HEK293 (cell line): ENCODE results near the gene PTH2.

Experiments
- MEIS1 ChIP-seq: sonication (generic); formaldehyde crosslinking; IDR thresholded peaks from 2 replicates; pipeline ENCODE4 v1.8.1; 2022; ENCODE audit warnings: missing genetic modification reagents, mild to moderate bottlenecking, borderline replicate concordance
- SP2 ChIP-seq: fragments of 450-650 bp; formaldehyde crosslinking; IDR thresholded peaks from 2 replicates; pipeline ENCODE4 v1.5.1; 2016; ENCODE audit warnings: missing biosample characterization, missing genetic modification characterization
- ZBTB8A ChIP-seq: fragments of 450-650 bp; formaldehyde crosslinking; IDR thresholded peaks from 2 replicates; pipeline ENCODE4 v1.5.1; 2016; ENCODE audit warnings: missing biosample characterization, missing genetic modification characterization
- ZNF211 ChIP-seq: fragments of 450-650 bp; formaldehyde crosslinking; IDR thresholded peaks from 2 replicates; pipeline ENCODE4 v1.5.1; 2016; ENCODE audit warnings: low read depth, missing biosample characterization, missing genetic modification characterization
- ZNF274 ChIP-seq, 2 experiments: fragments of 200-500 bp in 1 of 2; fragments of 450-650 bp in 1 of 2; sonication (Bioruptor generic) in 1 of 2; formaldehyde crosslinking in 1 of 2; IDR thresholded peaks; 2 replicates each; pipeline versions ENCODE4 v1.5.1 to v1.6.1; 2014 to 2016; ENCODE audit warnings: borderline replicate concordance in 1 of 2, inconsistent platforms in 1 of 2, low read length in 1 of 2, missing biosample characterization in 1 of 2, missing genetic modification characterization in 1 of 2
- ZNF292 ChIP-seq: fragments of 450-650 bp; formaldehyde crosslinking; IDR thresholded peaks from 2 replicates; pipeline ENCODE4 v1.5.1; 2016; ENCODE audit warnings: low read depth, missing biosample characterization, missing genetic modification characterization, borderline replicate concordance
- ZNF350 ChIP-seq: fragments of 450-650 bp; formaldehyde crosslinking; IDR thresholded peaks from 2 replicates; pipeline ENCODE4 v1.5.0; 2017; ENCODE audit warnings: missing biosample characterization, mild to moderate bottlenecking, missing genetic modification characterization
- TF ChIP-seq, protein P1 (sequence below): fragments of 450-650 bp; formaldehyde crosslinking; IDR thresholded peaks from 2 replicates; pipeline ENCODE4 v1.5.1; 2016; ENCODE audit warnings: missing biosample characterization, missing genetic modification characterization
- TF ChIP-seq, protein P2 (sequence below): fragments of 450-650 bp; formaldehyde crosslinking; IDR thresholded peaks from 2 replicates; pipeline ENCODE4 v1.5.1; 2016; ENCODE audit warnings: missing biosample characterization, missing genetic modification characterization
- TF ChIP-seq, protein P3 (sequence below): sonication (generic); formaldehyde crosslinking; IDR thresholded peaks from 2 replicates; pipeline ENCODE4 v1.8.1; 2022; ENCODE audit warnings: mild to moderate bottlenecking, moderate library complexity, missing genetic modification reagents
- TF ChIP-seq, protein P4 (sequence below): fragments of 450-650 bp; formaldehyde crosslinking; IDR thresholded peaks from 2 replicates; pipeline ENCODE4 v1.5.1; 2016; ENCODE audit warnings: missing biosample characterization, missing genetic modification characterization

DNA sequence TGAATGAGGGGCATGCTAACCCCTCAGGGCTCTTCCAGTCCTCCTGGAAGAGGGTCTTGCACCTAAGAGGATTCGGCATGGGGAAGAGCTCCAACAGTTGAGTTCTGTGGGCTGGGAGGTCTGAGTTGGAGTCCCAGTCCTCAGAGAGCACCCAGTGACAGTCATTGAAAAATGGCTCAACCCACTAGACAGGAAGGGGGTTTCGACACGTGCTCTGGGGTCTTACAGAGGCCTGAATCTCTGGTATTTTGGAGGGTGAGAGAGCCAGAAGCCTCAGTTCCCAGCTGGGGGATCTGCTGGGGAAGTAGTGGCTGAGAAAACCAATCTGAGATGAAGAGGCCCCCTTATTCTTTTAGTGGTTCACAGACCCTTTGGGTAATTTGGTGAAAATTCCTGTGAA is 9.0 kb downstream of the PTH2 start:
- TF ChIP-seq ZNF211 (no peak), ZNF292 (tag by site-specific recombination) (no peak), ZBTB8A (tag by site-specific recombination) (no peak), MEIS1 (CRISPR knock-in tag) (no peak), SP2 (no peak), ZNF274 (IDR thresholded peaks at IDR 0.05; ENCODE audit: low read length) (no peak), ZNF274 (tag by site-specific recombination; IDR thresholded peaks at IDR 0.05; ENCODE audit: borderline replicate concordance) (no peak), ZNF350 (no peak)
- TF ChIP-seq, protein P1, sequence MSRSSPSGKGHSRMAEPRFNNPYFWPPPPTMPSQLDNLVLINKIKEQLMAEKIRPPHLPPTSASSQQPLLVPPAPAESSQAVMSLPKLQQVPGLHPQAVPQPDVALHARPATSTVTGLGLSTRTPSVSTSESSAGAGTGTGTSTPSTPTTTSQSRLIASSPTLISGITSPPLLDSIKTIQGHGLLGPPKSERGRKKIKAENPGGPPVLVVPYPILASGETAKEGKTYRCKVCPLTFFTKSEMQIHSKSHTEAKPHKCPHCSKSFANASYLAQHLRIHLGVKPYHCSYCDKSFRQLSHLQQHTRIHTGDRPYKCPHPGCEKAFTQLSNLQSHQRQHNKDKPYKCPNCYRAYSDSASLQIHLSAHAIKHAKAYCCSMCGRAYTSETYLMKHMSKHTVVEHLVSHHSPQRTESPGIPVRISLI (tag by site-specific recombination): no peak
- TF ChIP-seq, protein P2, sequence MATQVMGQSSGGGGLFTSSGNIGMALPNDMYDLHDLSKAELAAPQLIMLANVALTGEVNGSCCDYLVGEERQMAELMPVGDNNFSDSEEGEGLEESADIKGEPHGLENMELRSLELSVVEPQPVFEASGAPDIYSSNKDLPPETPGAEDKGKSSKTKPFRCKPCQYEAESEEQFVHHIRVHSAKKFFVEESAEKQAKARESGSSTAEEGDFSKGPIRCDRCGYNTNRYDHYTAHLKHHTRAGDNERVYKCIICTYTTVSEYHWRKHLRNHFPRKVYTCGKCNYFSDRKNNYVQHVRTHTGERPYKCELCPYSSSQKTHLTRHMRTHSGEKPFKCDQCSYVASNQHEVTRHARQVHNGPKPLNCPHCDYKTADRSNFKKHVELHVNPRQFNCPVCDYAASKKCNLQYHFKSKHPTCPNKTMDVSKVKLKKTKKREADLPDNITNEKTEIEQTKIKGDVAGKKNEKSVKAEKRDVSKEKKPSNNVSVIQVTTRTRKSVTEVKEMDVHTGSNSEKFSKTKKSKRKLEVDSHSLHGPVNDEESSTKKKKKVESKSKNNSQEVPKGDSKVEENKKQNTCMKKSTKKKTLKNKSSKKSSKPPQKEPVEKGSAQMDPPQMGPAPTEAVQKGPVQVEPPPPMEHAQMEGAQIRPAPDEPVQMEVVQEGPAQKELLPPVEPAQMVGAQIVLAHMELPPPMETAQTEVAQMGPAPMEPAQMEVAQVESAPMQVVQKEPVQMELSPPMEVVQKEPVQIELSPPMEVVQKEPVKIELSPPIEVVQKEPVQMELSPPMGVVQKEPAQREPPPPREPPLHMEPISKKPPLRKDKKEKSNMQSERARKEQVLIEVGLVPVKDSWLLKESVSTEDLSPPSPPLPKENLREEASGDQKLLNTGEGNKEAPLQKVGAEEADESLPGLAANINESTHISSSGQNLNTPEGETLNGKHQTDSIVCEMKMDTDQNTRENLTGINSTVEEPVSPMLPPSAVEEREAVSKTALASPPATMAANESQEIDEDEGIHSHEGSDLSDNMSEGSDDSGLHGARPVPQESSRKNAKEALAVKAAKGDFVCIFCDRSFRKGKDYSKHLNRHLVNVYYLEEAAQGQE (tag by site-specific recombination): no peak
- TF ChIP-seq, protein P3, sequence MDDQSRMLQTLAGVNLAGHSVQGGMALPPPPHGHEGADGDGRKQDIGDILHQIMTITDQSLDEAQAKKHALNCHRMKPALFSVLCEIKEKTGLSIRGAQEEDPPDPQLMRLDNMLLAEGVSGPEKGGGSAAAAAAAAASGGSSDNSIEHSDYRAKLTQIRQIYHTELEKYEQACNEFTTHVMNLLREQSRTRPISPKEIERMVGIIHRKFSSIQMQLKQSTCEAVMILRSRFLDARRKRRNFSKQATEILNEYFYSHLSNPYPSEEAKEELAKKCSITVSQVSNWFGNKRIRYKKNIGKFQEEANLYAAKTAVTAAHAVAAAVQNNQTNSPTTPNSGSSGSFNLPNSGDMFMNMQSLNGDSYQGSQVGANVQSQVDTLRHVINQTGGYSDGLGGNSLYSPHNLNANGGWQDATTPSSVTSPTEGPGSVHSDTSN (CRISPR knock-in tag): no peak
- TF ChIP-seq, protein P4, sequence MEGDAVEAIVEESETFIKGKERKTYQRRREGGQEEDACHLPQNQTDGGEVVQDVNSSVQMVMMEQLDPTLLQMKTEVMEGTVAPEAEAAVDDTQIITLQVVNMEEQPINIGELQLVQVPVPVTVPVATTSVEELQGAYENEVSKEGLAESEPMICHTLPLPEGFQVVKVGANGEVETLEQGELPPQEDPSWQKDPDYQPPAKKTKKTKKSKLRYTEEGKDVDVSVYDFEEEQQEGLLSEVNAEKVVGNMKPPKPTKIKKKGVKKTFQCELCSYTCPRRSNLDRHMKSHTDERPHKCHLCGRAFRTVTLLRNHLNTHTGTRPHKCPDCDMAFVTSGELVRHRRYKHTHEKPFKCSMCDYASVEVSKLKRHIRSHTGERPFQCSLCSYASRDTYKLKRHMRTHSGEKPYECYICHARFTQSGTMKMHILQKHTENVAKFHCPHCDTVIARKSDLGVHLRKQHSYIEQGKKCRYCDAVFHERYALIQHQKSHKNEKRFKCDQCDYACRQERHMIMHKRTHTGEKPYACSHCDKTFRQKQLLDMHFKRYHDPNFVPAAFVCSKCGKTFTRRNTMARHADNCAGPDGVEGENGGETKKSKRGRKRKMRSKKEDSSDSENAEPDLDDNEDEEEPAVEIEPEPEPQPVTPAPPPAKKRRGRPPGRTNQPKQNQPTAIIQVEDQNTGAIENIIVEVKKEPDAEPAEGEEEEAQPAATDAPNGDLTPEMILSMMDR (tag by site-specific recombination): no peak
